Measurements from ENCODE around the gene DRAXIN.

Gene DRAXIN

GRCh38 chr1:11712285-11712684 lies 20.8 kb downstream of the DRAXIN start:
- no peak for DNase-seq

GRCh38 chr1:11713095-11713494 lies 21.6 kb downstream of the DRAXIN start:
- no peak for DNase-seq

GRCh38 chr1:11714831-11715575 lies 23.5 kb downstream of the DRAXIN start:
- no peak for DNase-seq

- peak; percentile 82 to 87 for DNase-seq
Observed at GRCh38 chr1:11719313-11720032, 28.0 kb downstream of the DRAXIN start.

- DNase-seq, result no peak
Observed at GRCh38 chr1:11720033-11720376, 28.5 kb downstream of the DRAXIN start.

- DNase-seq, result no peak
Observed at GRCh38 chr1:11720525-11720924, 29.0 kb downstream of the DRAXIN start.

- DNase-seq, result no peak
Observed at GRCh38 chr1:11721311-11721710, 29.8 kb downstream of the DRAXIN start.

- DNase-seq, result no peak
Observed at GRCh38 chr1:11722538-11722937, 31.0 kb downstream of the DRAXIN start.

GRCh38 chr1:11725616-11726015 lies 34.1 kb downstream of the DRAXIN start:
- DNase-seq, result no peak

GRCh38 chr1:11727119-11727518 lies 35.6 kb downstream of the DRAXIN start:
- no peak for DNase-seq

GRCh38 chr1:11728126-11728806 lies 36.8 kb downstream of the DRAXIN start:
- DNase-seq, result no peak

GRCh38 chr1:11729155-11729497 lies 37.6 kb downstream of the DRAXIN start:
- DNase-seq, result no peak

GRCh38 chr1:11729498-11730428 lies 38.3 kb downstream of the DRAXIN start:
- no peak for DNase-seq

GRCh38 chr1:11730429-11730891 lies 39.0 kb downstream of the DRAXIN start:
- DNase-seq, result no peak

- DNase-seq, result no peak
Observed at GRCh38 chr1:11731691-11732283, 40.3 kb downstream of the DRAXIN start.

- no peak for DNase-seq
Observed at GRCh38 chr1:11733306-11733705, 41.8 kb downstream of the DRAXIN start.

- DNase-seq, result no peak
Observed at GRCh38 chr1:11735531-11735853, 44.0 kb downstream of the DRAXIN start.

- DNase-seq, result peak; percentile 86 to 87
Observed at GRCh38 chr1:11735854-11736745, 44.6 kb downstream of the DRAXIN start, which contains the start of gene AGTRAP. AGTRAP (plus strand) TSS chr1:11736136; CDS start chr1:11736209, 73 bp downstream.

GRCh38 chr1:11736746-11737639 lies 45.5 kb downstream of the DRAXIN start:
- DNase-seq, result peak in 1 of 2 donors; percentile 28

GRCh38 chr1:11738096-11738495 lies 46.6 kb downstream of the DRAXIN start:
- no peak for DNase-seq
